Measurements from ENCODE around the gene DGKB.

DGKB gene

GRCh38 chr7:14924398-14924797 lies 21.8 kb upstream of the DGKB start:
- TF ChIP-seq SPI1 (IDR thresholded peaks at IDR 0.05; ENCODE audit: borderline replicate concordance, low read depth) = no peak
- TF ChIP-seq POLR2AphosphoS5 (IDR thresholded peaks at IDR 0.05; ENCODE audit: low read depth) = no peak
- no peak for TF ChIP-seq GABPA (IDR thresholded peaks at IDR 0.05; ENCODE audit: low read depth)
- TF ChIP-seq CTCF (IDR thresholded peaks at IDR 0.05; ENCODE audit: insufficient read depth, low read length) = no peak
- TF ChIP-seq REST (IDR thresholded peaks at IDR 0.05; ENCODE audit: insufficient replicate concordance, low read depth) = no peak
- Histone ChIP-seq H3K27ac (replicated peaks) (no peak overlapping the region), H3K27me3 (ENCODE audit: insufficient read depth, poor library complexity, severe bottlenecking) (no peaks in the 10 kb centered on the region), H3K4me3 (replicated peaks; ENCODE audit: insufficient read depth, low read length) (no peak overlapping the region)
- DNase-seq (ENCODE audit: low read depth in 1 of 2, low spot score in 1 of 2) = no peak

DNA sequence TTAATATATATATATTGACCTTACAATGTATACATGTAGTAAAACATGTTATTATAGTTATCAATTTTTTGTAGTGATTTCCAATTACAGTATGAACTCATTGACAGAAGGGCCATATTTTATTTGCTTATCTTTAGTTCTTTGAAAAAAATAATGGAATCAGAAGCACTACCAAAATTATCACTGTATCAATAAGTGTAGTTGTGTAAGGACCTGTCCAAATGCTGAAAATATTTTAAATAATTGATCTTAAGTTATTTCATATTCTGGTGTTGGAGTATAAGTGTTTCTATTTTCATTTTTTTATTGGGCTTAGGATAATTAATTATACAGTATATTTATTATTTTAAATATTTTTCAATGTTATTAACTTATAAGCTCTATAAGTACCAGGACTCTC lies 8.5 kb upstream of the DGKB start:
- H3K27me3 ChIP-seq (ENCODE audit: insufficient read depth, poor library complexity, severe bottlenecking) = no peaks in the 10 kb centered on the region
- TF ChIP-seq REST (IDR thresholded peaks at IDR 0.05; ENCODE audit: insufficient replicate concordance, low read depth) (peak; percentile 79), CTCF (IDR thresholded peaks at IDR 0.05; ENCODE audit: insufficient read depth, low read length) (no peak), GABPA (IDR thresholded peaks at IDR 0.05; ENCODE audit: low read depth) (no peak), SPI1 (IDR thresholded peaks at IDR 0.05; ENCODE audit: borderline replicate concordance, low read depth) (no peak)
- DNase-seq (ENCODE audit: low read depth in 1 of 2, low spot score in 1 of 2) = no peak
- no peak overlapping the region for H3K4me3 ChIP-seq (replicated peaks; ENCODE audit: insufficient read depth, low read length)
- no peak overlapping the region for H3K27ac ChIP-seq (replicated peaks)

- no peak overlapping the region for H3K4me3 ChIP-seq (replicated peaks; ENCODE audit: insufficient read depth, low read length)
These were observed 6.1 kb upstream of the DGKB start for GRCh38 chr7:14908697-14909096.

More at GRCh38 chr7:14908697-14909096, 6.1 kb upstream of the DGKB start:
- no peaks in the 10 kb centered on the region for H3K27me3 ChIP-seq (ENCODE audit: insufficient read depth, poor library complexity, severe bottlenecking)
- no peak for DNase-seq (ENCODE audit: low read depth in 1 of 2, low spot score in 1 of 2)
- no peak for TF ChIP-seq CTCF (IDR thresholded peaks at IDR 0.05; ENCODE audit: insufficient read depth, low read length)
- TF ChIP-seq REST (IDR thresholded peaks at IDR 0.05; ENCODE audit: insufficient replicate concordance, low read depth) = no peak
- TF ChIP-seq SPI1 (IDR thresholded peaks at IDR 0.05; ENCODE audit: borderline replicate concordance, low read depth) = no peak
- TF ChIP-seq GABPA (IDR thresholded peaks at IDR 0.05; ENCODE audit: low read depth) = no peak
- no peak for TF ChIP-seq POLR2AphosphoS5 (IDR thresholded peaks at IDR 0.05; ENCODE audit: low read depth)
- no peak overlapping the region for H3K27ac ChIP-seq (replicated peaks)
